Activated CD8-positive, alpha-beta T cell treated with anti-CD3 and anti-CD28 coated beads, Interleukin-2, amount 10 ng/mL, durations not matched to agents 7 days and 5 days (primary cell): ENCODE data around the gene PATE2. TPM values are rescaled to one million over a fixed set of nuclear protein-coding genes. Genes with fewer than 3 reads are reported as not detected.

Experiments used
- ATAC-seq: fragments of 150-1000 bp; cut with Tn5 transposase; one replicate; pipeline ENCODE4 v1.10.0; 2021; ENCODE audit warnings: moderate library complexity
- CTCF ChIA-PET: fragments of 350-600 bp; sonication (Branson Sonifier 250); formaldehyde crosslinking; loops from one replicate; lab custom pipeline; 2021; ENCODE audit warnings: antibody characterized with exemption; lab: Charles Lee
- POLR2A ChIA-PET: fragments of 350-600 bp; sonication (Branson Sonifier 250); formaldehyde crosslinking; loops from one replicate; lab custom pipeline; 2021; ENCODE audit warnings: antibody characterized with exemption; lab: Charles Lee
- DNase-seq: peaks from one replicate; pipeline ENCODE4 v3.0.0-alpha.2; 2020
- H3K27ac Mint-ChIP-seq: one replicate; pipeline ENCODE4 v1.8.0; 2021; ENCODE audit warnings: mild to moderate bottlenecking, mixed read lengths
- H3K27me3 Mint-ChIP-seq: one replicate; pipeline ENCODE4 v1.8.0; 2021; ENCODE audit warnings: low read depth, mixed read lengths
- H3K36me3 Mint-ChIP-seq: one replicate; pipeline ENCODE4 v1.8.0; 2021; ENCODE audit warnings: low read depth, mixed read lengths
- H3K4me1 Mint-ChIP-seq: one replicate; pipeline ENCODE4 v1.8.0; 2021; ENCODE audit warnings: low read depth, mixed read lengths
- H3K4me3 Mint-ChIP-seq: one replicate; pipeline ENCODE4 v1.8.0; 2021; ENCODE audit warnings: mild to moderate bottlenecking, mixed read lengths
- H3K9me3 Mint-ChIP-seq: one replicate; pipeline ENCODE4 v1.8.0; 2022; ENCODE audit warnings: mixed read lengths; ENCODE audit not compliant: insufficient read depth
- total RNA-seq, 2 experiments: library from RNA; stranded (reverse); gene quantifications; one replicate each; pipeline ENCODE4 v1.2.3, GENCODE V29; 2021

PATE2 gene
- total RNA-seq, 2 experiments from 2014 or later = not detected

GRCh38 chr11:125768336-125769046 lies 10.1 kb downstream of the PATE2 start:
- CTCF ChIA-PET = interaction anchor here (0.6 kb wide), 1 partner anchor 45 kb away, joined by 3 read pairs; no protein-coding TSS in a partner anchor
- no peak for ATAC-seq
- POLR2A ChIA-PET = no interaction called here

GRCh38 chr11:125766251-125766650 lies 12.4 kb downstream of the PATE2 start:
- ChIA-PET POLR2A (no interaction called here), CTCF (no interaction called here)
- ATAC-seq (no peak), DNase-seq (no peak)
- Mint-ChIP-seq H3K27me3 (peaks cover 10% of the 10 kb centered on the region), H3K27ac (no peak overlapping the region), H3K4me3 (no peak overlapping the region), H3K4me1 (no peaks in the 10 kb centered on the region), H3K36me3 (no peaks in the 10 kb centered on the region), H3K9me3 (no peaks in the 10 kb centered on the region)

More at GRCh38 chr11:125768336-125769046, 10.1 kb downstream of the PATE2 start:
- Mint-ChIP-seq H3K27ac (no peak overlapping the region), H3K4me3 (no peak overlapping the region), H3K36me3 (no peaks in the 10 kb centered on the region), H3K27me3 (peaks cover 10% of the 10 kb centered on the region), H3K9me3 (no peaks in the 10 kb centered on the region), H3K4me1 (no peaks in the 10 kb centered on the region)
- DNase-seq = no peak

GRCh38 chr11:125763483-125763882 lies 15.1 kb downstream of the PATE2 start:
- ChIA-PET POLR2A (no interaction called here), CTCF (no interaction called here)
- Mint-ChIP-seq H3K27me3 (peaks cover 15% of the 10 kb centered on the region), H3K9me3 (no peaks in the 10 kb centered on the region), H3K27ac (no peak overlapping the region), H3K4me3 (no peak overlapping the region), H3K4me1 (no peaks in the 10 kb centered on the region), H3K36me3 (no peaks in the 10 kb centered on the region)
- no peak for ATAC-seq
- no peak for DNase-seq

GRCh38 chr11:125762445-125762844 lies 16.2 kb downstream of the PATE2 start:
- no peak for ATAC-seq
- H3K4me3 Mint-ChIP-seq = no peak overlapping the region
- H3K36me3 Mint-ChIP-seq = no peaks in the 10 kb centered on the region
- CTCF ChIA-PET = no interaction called here
- POLR2A ChIA-PET = no interaction called here
- no peaks in the 10 kb centered on the region for H3K4me1 Mint-ChIP-seq
- H3K27ac Mint-ChIP-seq = no peak overlapping the region
- DNase-seq = no peak
- no peaks in the 10 kb centered on the region for H3K9me3 Mint-ChIP-seq
- peaks cover 12% of the 10 kb centered on the region for H3K27me3 Mint-ChIP-seq

- Mint-ChIP-seq H3K4me1 (no peaks in the 10 kb centered on the region), H3K27ac (no peak overlapping the region), H3K4me3 (no peak overlapping the region), H3K9me3 (no peaks in the 10 kb centered on the region), H3K27me3 (peaks cover 14% of the 10 kb centered on the region), H3K36me3 (no peaks in the 10 kb centered on the region)
- CTCF ChIA-PET = no interaction called here
- POLR2A ChIA-PET = no interaction called here
- ATAC-seq (no peak), DNase-seq (no peak)
Observed at GRCh38 chr11:125756050-125756449, 22.6 kb downstream of the PATE2 start.

- ATAC-seq (no peak), DNase-seq (no peak)
- Mint-ChIP-seq H3K4me1 (no peaks in the 10 kb centered on the region), H3K36me3 (no peaks in the 10 kb centered on the region), H3K9me3 (no peaks in the 10 kb centered on the region), H3K27ac (no peak overlapping the region), H3K27me3 (peaks cover 5% of the 10 kb centered on the region), H3K4me3 (no peak overlapping the region)
- ChIA-PET POLR2A (no interaction called here), CTCF (no interaction called here)
Observed at GRCh38 chr11:125750629-125751028, 28.0 kb downstream of the PATE2 start.

- Mint-ChIP-seq H3K9me3 (no peaks in the 10 kb centered on the region), H3K4me1 (no peaks in the 10 kb centered on the region), H3K27ac (no peak within 1 kb of the TSS), H3K4me3 (no peak within 1 kb of the TSS), H3K36me3 (no peaks in the 10 kb centered on the region), H3K27me3 (peaks cover 10% of the 10 kb centered on the region)
- no peak for ATAC-seq
- DNase-seq = no peak
- ChIA-PET POLR2A (no interaction called here), CTCF (no interaction called here)
Observed at GRCh38 chr11:125745979-125746378, 32.6 kb downstream of the PATE2 start, which contains the start of gene PATE1. Gene PATE1, plus strand, starts transcription at chr11:125746279. Its CDS starts 26 bp downstream, at chr11:125746305.

GRCh38 chr11:125743681-125744080 lies 34.9 kb downstream of the PATE2 start:
- no peaks in the 10 kb centered on the region for H3K9me3 Mint-ChIP-seq
- no peak overlapping the region for H3K4me3 Mint-ChIP-seq
- ChIA-PET POLR2A (no interaction called here), CTCF (no interaction called here)
- no peak for DNase-seq
- H3K27me3 Mint-ChIP-seq = peaks cover 15% of the 10 kb centered on the region
- no peaks in the 10 kb centered on the region for H3K4me1 Mint-ChIP-seq
- no peak for ATAC-seq
- H3K27ac Mint-ChIP-seq = no peak overlapping the region
- no peaks in the 10 kb centered on the region for H3K36me3 Mint-ChIP-seq

GRCh38 chr11:125740617-125741016 lies 38.0 kb downstream of the PATE2 start:
- no peaks in the 10 kb centered on the region for H3K36me3 Mint-ChIP-seq
- no peak for ATAC-seq
- H3K27ac Mint-ChIP-seq = no peak overlapping the region
- H3K4me3 Mint-ChIP-seq = no peak overlapping the region
- H3K9me3 Mint-ChIP-seq = no peaks in the 10 kb centered on the region
- ChIA-PET POLR2A (no interaction called here), CTCF (no interaction called here)
- DNase-seq = no peak
- no peaks in the 10 kb centered on the region for H3K4me1 Mint-ChIP-seq
- H3K27me3 Mint-ChIP-seq = peaks cover 28% of the 10 kb centered on the region

- H3K4me3 Mint-ChIP-seq = no peak overlapping the region
- no peaks in the 10 kb centered on the region for H3K36me3 Mint-ChIP-seq
- peaks cover 12% of the 10 kb centered on the region for H3K27me3 Mint-ChIP-seq
- POLR2A ChIA-PET = no interaction called here
- ATAC-seq = no peak
- no peak overlapping the region for H3K27ac Mint-ChIP-seq
- no peaks in the 10 kb centered on the region for H3K9me3 Mint-ChIP-seq
- no peaks in the 10 kb centered on the region for H3K4me1 Mint-ChIP-seq
- CTCF ChIA-PET = interaction anchor here (0.9 kb wide), 1 partner anchor 92 kb away, joined by 3 read pairs; no protein-coding TSS in a partner anchor
- DNase-seq = no peak
Observed at GRCh38 chr11:125728969-125729368, 49.7 kb downstream of the PATE2 start.
